ENCODE results near the gene B4GALT5.
"Not testable (repeated sequence)": the region's sequence is repeated elsewhere in the genome, so short reads cannot be mapped to it uniquely, and the experiment has no call there.

B4GALT5 gene

DNA sequence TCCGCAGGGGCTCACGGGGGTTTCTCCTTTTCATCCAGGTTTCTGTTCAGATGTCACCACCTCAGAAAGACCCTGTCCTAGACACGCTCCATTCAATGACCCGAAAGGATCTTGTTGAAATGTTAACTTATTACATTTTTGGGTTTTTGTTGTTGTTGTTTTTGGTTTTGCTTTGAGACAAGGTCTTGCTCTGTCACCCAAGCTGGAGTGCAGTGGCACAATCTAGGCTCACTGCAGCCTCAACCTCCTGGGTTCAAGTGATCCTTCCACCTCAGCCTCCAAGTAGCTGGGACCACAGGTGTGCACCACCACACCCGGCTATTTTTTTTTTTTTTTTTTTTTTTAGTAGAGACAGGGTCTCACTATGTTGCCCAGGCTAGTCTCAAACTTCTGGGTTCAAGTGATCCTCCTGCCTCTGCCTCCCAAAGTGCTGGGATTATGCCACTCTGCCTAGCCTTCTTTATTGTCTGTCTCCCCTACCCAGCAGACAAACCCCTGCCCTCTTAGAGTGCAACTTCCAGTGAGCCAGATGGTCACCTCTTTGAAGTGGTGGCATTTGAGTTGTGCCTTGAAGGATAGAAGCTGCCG is 102.0 kb downstream of the B4GALT5 start:
- H3K23ac ChIP-seq (ENCODE audit: low read length in 2 of 2); H3K36me3 ChIP-seq (ENCODE audit: control insufficient read depth in 1 of 2, insufficient read depth in 2 of 2, low read depth in 1 of 2, low read length in 2 of 2); H3K18ac ChIP-seq (ENCODE audit: low read depth in 1 of 2, low read length in 2 of 2); H3K14ac ChIP-seq (ENCODE audit: low read length in 2 of 2); H3K27me3 ChIP-seq (ENCODE audit: control insufficient read depth in 1 of 2, insufficient read depth in 1 of 2, low read length in 2 of 2); DNase-seq; H4K91ac ChIP-seq (ENCODE audit: low read length); H2BK12ac ChIP-seq (ENCODE audit: low read length in 2 of 2); H3K9ac ChIP-seq (ENCODE audit: low read length); H3K79me1 ChIP-seq (replicated peaks; ENCODE audit: low read length, poor library complexity, severe bottlenecking); H3K27ac ChIP-seq (ENCODE audit: low read length, poor library complexity, severe bottlenecking); H2BK15ac ChIP-seq (ENCODE audit: low read depth, poor library complexity, severe bottlenecking); H2BK5ac ChIP-seq (ENCODE audit: low read depth, low read length, poor library complexity, severe bottlenecking); H2BK120ac ChIP-seq (ENCODE audit: low read depth, low read length); H2AFZ ChIP-seq (ENCODE audit: low read depth, low read length); H4K8ac ChIP-seq (ENCODE audit: low read length); H3K4ac ChIP-seq (ENCODE audit: low read depth in 1 of 2, low read length in 2 of 2); H3K9me3 ChIP-seq (ENCODE audit: control insufficient read depth, low read length): not testable (repeated sequence)
- H2AK5ac ChIP-seq (ENCODE audit: low read length, severe bottlenecking) = peak overlapping the region; percentile 28
- H3K4me2 ChIP-seq (ENCODE audit: low read length, poor library complexity, severe bottlenecking) = peak overlapping the region; percentile 76
- peaks cover 11% of the 10 kb centered on the region for H3K4me1 ChIP-seq (ENCODE audit: control insufficient read depth, insufficient read depth, low read depth, low read length)
- WGBS = 82% methylated on average over 3 of the region's 6 CpGs
- peak overlapping the region in 1 of 2 experiments; percentile 67 for H3K4me3 ChIP-seq (ENCODE audit: insufficient read depth in 1 of 2, low read depth in 1 of 2, low read length in 2 of 2)

DNA sequence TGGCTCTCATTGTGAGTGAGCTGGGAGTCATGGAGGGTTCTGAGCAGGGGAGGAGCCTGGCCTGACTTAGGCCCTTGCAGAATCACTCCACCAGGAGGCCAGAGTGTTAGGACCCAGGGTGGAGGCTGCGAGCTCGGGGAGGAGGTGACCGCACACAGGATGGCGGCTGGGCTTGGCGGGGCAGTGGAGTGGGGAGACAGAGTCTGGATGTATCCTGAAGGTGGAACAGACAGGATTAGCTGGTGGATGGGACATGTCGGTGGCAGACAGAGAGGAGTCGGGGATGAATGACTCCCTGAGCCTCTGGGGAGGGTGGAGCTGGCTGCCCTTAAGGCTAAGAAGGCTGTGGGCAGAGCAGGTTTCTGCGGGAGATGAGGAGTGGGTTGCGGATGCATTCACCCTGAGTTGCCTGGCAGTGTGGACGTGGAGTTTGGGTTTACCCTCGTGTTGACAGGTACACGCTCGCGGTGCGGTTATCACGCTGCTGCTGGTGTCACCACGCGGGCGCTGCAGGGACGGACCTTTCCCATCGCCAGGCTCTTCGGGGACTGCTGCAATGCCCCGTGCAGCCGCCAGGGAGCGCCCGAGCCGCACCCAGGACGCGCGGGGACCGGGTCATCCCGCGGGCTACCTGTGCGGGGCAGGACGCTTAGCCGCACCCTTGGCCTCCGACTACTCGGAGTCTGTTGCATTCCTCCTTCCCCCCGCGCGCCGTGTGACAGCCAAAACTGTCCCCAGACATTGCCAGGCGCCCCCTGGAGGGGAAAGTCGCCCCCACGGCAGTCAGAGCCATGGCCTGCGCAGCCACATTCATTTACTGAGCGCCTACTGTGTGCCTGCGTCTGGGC is 102.8 kb downstream of the B4GALT5 start:
- DNase-seq = peak; percentile 60
- Histone ChIP-seq H3K27ac (ENCODE audit: low read length, poor library complexity, severe bottlenecking) (no peak overlapping the region), H3K4me1 (ENCODE audit: control insufficient read depth, insufficient read depth, low read depth, low read length) (peaks cover 11% of the 10 kb centered on the region), H3K4me2 (ENCODE audit: low read length, poor library complexity, severe bottlenecking) (peak overlapping the region; percentile 76), H3K14ac (ENCODE audit: low read length in 2 of 2) (no peak overlapping the region), H3K18ac (ENCODE audit: low read depth in 1 of 2, low read length in 2 of 2) (peak overlapping the region in 1 of 2 experiments; percentile 35), H2BK120ac (ENCODE audit: low read depth, low read length) (no peak overlapping the region), H2AFZ (ENCODE audit: low read depth, low read length) (peak overlapping the region; percentile 84), H3K4me3 (ENCODE audit: insufficient read depth in 1 of 2, low read depth in 1 of 2, low read length in 2 of 2) (peak overlapping the region; percentile 35 to 67), H4K8ac (ENCODE audit: low read length) (peak overlapping the region; percentile 68), H3K36me3 (ENCODE audit: control insufficient read depth in 1 of 2, insufficient read depth in 2 of 2, low read depth in 1 of 2, low read length in 2 of 2) (no peaks in the 10 kb centered on the region), H3K4ac (ENCODE audit: low read depth in 1 of 2, low read length in 2 of 2) (no peak overlapping the region), H3K9me3 (ENCODE audit: control insufficient read depth, low read length) (no peaks in the 10 kb centered on the region), H2BK12ac (ENCODE audit: low read length in 2 of 2) (peak overlapping the region in 1 of 2 experiments; percentile 10), H3K23ac (ENCODE audit: low read length in 2 of 2) (peak overlapping the region in 1 of 2 experiments; percentile 43), H4K91ac (ENCODE audit: low read length) (no peak overlapping the region), H2BK15ac (ENCODE audit: low read depth, poor library complexity, severe bottlenecking) (no peak overlapping the region), H3K27me3 (ENCODE audit: control insufficient read depth in 1 of 2, insufficient read depth in 1 of 2, low read length in 2 of 2) (peaks cover 0 to 7% of the 10 kb centered on the region in 2 experiments), H3K79me1 (replicated peaks; ENCODE audit: low read length, poor library complexity, severe bottlenecking) (no peaks in the 10 kb centered on the region), H2BK5ac (ENCODE audit: low read depth, low read length, poor library complexity, severe bottlenecking) (no peak overlapping the region), H2AK5ac (ENCODE audit: low read length, severe bottlenecking) (no peak overlapping the region), H3K9ac (ENCODE audit: low read length) (peak overlapping the region; percentile 54)
- 15% methylated on average over 48 of the region's 48 CpGs for WGBS

DNA sequence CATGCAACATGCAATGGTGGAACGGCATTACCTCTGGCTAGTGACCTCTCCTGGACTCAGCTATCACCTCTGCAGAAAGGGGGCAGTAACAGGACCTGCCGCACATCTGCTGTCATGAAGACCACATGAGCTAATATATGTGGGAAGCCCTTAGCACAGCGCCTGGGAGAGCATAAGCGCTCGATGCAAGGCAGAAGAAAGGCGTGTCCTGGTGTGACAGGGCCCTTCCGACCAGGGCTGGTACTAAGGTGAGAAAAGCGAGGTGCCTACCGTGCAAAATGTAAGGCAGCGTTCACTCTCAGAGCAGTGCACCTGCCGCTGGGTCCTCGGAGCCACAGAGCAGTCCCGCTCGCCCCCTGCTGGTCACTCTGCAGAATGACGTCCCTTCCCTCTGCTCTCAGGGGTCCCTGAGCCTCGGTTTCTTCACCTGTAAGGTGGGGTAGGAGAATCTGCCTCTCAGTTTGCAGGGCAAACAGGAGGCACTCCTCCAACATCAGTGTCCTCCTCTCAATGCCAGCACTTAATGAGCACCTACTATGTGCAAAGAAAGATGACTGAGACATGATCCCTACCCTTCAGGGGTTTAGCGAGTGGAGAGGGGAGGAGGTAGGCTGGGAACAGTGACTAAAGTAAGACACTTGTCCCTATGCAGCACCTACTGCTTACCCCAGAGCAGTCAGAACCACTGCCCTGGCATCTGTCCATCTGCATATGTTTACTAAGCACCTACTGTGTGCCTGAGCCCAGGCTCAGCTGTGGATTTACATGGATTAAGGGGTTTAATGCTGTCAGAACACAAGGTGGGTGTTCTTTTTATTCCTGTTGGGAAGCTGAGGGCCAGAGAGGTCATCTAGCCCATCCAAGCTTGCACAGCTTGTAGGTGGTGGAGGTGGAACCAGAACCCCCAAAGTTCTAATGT is 104.7 kb downstream of the B4GALT5 start:
- Histone ChIP-seq H3K4me1 (ENCODE audit: control insufficient read depth, insufficient read depth, low read depth, low read length) (peaks cover 17% of the 10 kb centered on the region), H3K27me3 (ENCODE audit: control insufficient read depth in 1 of 2, insufficient read depth in 1 of 2, low read length in 2 of 2) (peaks cover 0 to 7% of the 10 kb centered on the region in 2 experiments), H3K14ac (ENCODE audit: low read length in 2 of 2) (no peak overlapping the region), H3K4ac (ENCODE audit: low read depth in 1 of 2, low read length in 2 of 2) (no peak overlapping the region), H3K27ac (ENCODE audit: low read length, poor library complexity, severe bottlenecking) (no peak overlapping the region), H2BK12ac (ENCODE audit: low read length in 2 of 2) (no peak overlapping the region), H3K9me3 (ENCODE audit: control insufficient read depth, low read length) (no peaks in the 10 kb centered on the region), H2BK120ac (ENCODE audit: low read depth, low read length) (no peak overlapping the region), H2AK5ac (ENCODE audit: low read length, severe bottlenecking) (no peak overlapping the region), H3K79me1 (replicated peaks; ENCODE audit: low read length, poor library complexity, severe bottlenecking) (no peaks in the 10 kb centered on the region), H4K91ac (ENCODE audit: low read length) (no peak overlapping the region), H3K9ac (ENCODE audit: low read length) (no peak overlapping the region), H4K8ac (ENCODE audit: low read length) (no peak overlapping the region), H3K4me2 (ENCODE audit: low read length, poor library complexity, severe bottlenecking) (no peak overlapping the region), H3K4me3 (ENCODE audit: insufficient read depth in 1 of 2, low read depth in 1 of 2, low read length in 2 of 2) (no peak overlapping the region), H3K18ac (ENCODE audit: low read depth in 1 of 2, low read length in 2 of 2) (no peak overlapping the region), H2BK15ac (ENCODE audit: low read depth, poor library complexity, severe bottlenecking) (no peak overlapping the region), H3K36me3 (ENCODE audit: control insufficient read depth in 1 of 2, insufficient read depth in 2 of 2, low read depth in 1 of 2, low read length in 2 of 2) (no peaks in the 10 kb centered on the region), H3K23ac (ENCODE audit: low read length in 2 of 2) (no peak overlapping the region), H2BK5ac (ENCODE audit: low read depth, low read length, poor library complexity, severe bottlenecking) (no peak overlapping the region), H2AFZ (ENCODE audit: low read depth, low read length) (no peak overlapping the region)
- WGBS = 13% methylated on average over 16 of the region's 17 CpGs
- DNase-seq = peak; percentile 37

Data from mesenchymal stem cell (in vitro differentiated cells and primary cell).